AG08396 (cell line): ENCODE measurements around the gene ZNF239.
"Not testable (repeated sequence)": the region's sequence is repeated elsewhere in the genome, so short reads cannot be mapped to it uniquely, and the experiment has no call there.

Experiments
- DNase-seq: peaks from one replicate; pipeline ENCODE4 v3.0.0; 2012; ENCODE audit warnings: low spot score, mixed read lengths

Gene ZNF239

GRCh38 chr10:43574001-43574892 lies at the start of gene ZNF239:
Gene ZNF239 (minus strand): TSS chr10:43574616. CDS start chr10:43558079, 16,537 bp downstream.
- peak; percentile 91 for DNase-seq

- DNase-seq: no peak
Observed at GRCh38 chr10:43623351-43623750, 48.9 kb upstream of the ZNF239 start.

GRCh38 chr10:43622038-43622437 lies 47.6 kb upstream of the ZNF239 start:
- no peak for DNase-seq

- no peak for DNase-seq
Observed at GRCh38 chr10:43619368-43619767, 45.0 kb upstream of the ZNF239 start.

- DNase-seq: no peak
Observed at GRCh38 chr10:43616697-43617370, 42.4 kb upstream of the ZNF239 start.

- peak; percentile 22 for DNase-seq
Observed at GRCh38 chr10:43610636-43611035, 36.2 kb upstream of the ZNF239 start.

- no peak for DNase-seq
Observed at GRCh38 chr10:43607199-43607573, 32.8 kb upstream of the ZNF239 start.

GRCh38 chr10:43606323-43607198 lies 32.1 kb upstream of the ZNF239 start, which contains the start of gene ZNF485:
Gene ZNF485 (plus strand): TSS chr10:43606438. CDS start chr10:43607051, 613 bp downstream.
- DNase-seq: peak; percentile 90

- DNase-seq: no peak
Observed at GRCh38 chr10:43605850-43606322, 31.5 kb upstream of the ZNF239 start.

GRCh38 chr10:43601576-43601975 lies 27.2 kb upstream of the ZNF239 start:
- not testable (repeated sequence) for DNase-seq

GRCh38 chr10:43599333-43599732 lies 24.9 kb upstream of the ZNF239 start:
- no peak for DNase-seq

- peak; percentile 28 for DNase-seq
Observed at GRCh38 chr10:43598446-43598845, 24.0 kb upstream of the ZNF239 start.

GRCh38 chr10:43596546-43596945 lies 22.1 kb upstream of the ZNF239 start:
- DNase-seq: no peak

GRCh38 chr10:43595739-43596298 lies 21.4 kb upstream of the ZNF239 start:
- no peak for DNase-seq

- DNase-seq: peak; percentile 37
Observed at GRCh38 chr10:43594944-43595589, 20.7 kb upstream of the ZNF239 start.

- DNase-seq: no peak
Observed at GRCh38 chr10:43591303-43591904, 17.0 kb upstream of the ZNF239 start.

- not testable (repeated sequence) for DNase-seq
Observed at GRCh38 chr10:43586730-43587115, 12.3 kb upstream of the ZNF239 start.

GRCh38 chr10:43585981-43586729 lies 11.7 kb upstream of the ZNF239 start:
- DNase-seq: no peak

- DNase-seq: no peak
Observed at GRCh38 chr10:43585046-43585445, 10.6 kb upstream of the ZNF239 start.

GRCh38 chr10:43584051-43584450 lies 9.6 kb upstream of the ZNF239 start:
- no peak for DNase-seq
